ENCODE data around the gene MORN1.

Gene MORN1

DNA sequence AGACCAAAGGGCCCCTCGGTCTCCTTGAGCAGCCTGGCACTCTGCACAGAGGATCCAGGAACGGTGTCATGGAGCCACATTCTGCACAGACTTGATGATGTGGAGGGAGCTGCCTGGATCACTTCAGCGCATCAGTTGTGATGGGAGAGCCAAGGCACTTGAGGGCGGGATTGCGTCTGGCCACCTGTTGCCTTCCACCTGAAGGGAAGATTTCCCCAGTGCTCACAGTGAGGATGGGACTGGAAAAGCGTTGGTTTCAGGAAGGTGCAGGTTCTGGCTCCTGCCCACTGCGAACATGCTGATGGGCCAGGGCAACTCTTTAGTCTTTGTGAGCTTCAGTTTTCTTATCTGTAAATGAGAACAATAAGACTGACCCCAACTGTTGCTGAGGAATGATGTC lies 2.9 kb upstream of the MORN1 start:
- peaks cover 5% of the 10 kb centered on the region for H3K4me1 ChIP-seq
- H3K9ac ChIP-seq, result no peak overlapping the region
- TF ChIP-seq, protein P1, sequence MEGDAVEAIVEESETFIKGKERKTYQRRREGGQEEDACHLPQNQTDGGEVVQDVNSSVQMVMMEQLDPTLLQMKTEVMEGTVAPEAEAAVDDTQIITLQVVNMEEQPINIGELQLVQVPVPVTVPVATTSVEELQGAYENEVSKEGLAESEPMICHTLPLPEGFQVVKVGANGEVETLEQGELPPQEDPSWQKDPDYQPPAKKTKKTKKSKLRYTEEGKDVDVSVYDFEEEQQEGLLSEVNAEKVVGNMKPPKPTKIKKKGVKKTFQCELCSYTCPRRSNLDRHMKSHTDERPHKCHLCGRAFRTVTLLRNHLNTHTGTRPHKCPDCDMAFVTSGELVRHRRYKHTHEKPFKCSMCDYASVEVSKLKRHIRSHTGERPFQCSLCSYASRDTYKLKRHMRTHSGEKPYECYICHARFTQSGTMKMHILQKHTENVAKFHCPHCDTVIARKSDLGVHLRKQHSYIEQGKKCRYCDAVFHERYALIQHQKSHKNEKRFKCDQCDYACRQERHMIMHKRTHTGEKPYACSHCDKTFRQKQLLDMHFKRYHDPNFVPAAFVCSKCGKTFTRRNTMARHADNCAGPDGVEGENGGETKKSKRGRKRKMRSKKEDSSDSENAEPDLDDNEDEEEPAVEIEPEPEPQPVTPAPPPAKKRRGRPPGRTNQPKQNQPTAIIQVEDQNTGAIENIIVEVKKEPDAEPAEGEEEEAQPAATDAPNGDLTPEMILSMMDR (IDR thresholded peaks at IDR 0.05), result no peak
- H3K36me3 ChIP-seq (ENCODE audit: control insufficient read depth, insufficient read depth, low read length), result no peaks in the 10 kb centered on the region
- no peak overlapping the region for H3K27ac ChIP-seq
- no peaks in the 10 kb centered on the region for H3K9me3 ChIP-seq (ENCODE audit: control insufficient read depth, low read length)
- no peak overlapping the region for H3K4me2 ChIP-seq (ENCODE audit: low read length)
- no peaks in the 10 kb centered on the region for H3K27me3 ChIP-seq (ENCODE audit: control insufficient read depth, insufficient read depth, low read length)
- peaks cover 21% of the 10 kb centered on the region for H3K79me2 ChIP-seq
- no peak overlapping the region for H2AFZ ChIP-seq
- no peak overlapping the region for H3K4me3 ChIP-seq (ENCODE audit: low read depth, low read length)

DNA sequence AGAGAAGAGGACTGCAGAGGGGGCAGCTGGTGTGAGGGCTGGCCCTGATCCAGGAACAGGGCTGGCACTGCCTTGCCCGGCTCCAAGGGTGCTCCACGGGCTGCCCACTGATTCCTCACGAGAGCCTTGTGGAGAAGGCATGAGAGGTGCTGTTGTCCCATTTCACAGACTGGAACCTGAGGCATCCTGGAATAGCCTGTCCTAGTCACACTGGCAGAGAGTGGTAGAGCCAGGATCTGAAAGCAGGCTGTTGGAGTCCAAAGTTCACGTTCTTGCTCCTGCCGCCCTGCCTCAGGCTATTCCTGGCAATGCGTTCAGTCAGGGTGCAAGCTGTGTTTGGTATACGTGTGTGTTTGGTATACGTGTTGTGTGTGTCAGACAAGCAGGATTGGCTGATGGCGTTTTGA lies 2.1 kb upstream of the MORN1 start:
- Histone ChIP-seq H3K36me3 (ENCODE audit: control insufficient read depth, insufficient read depth, low read length) (no peaks in the 10 kb centered on the region), H3K4me2 (ENCODE audit: low read length) (no peak overlapping the region), H3K9me3 (ENCODE audit: control insufficient read depth, low read length) (no peaks in the 10 kb centered on the region), H3K4me3 (ENCODE audit: low read depth, low read length) (no peak overlapping the region), H3K79me2 (peaks cover 21% of the 10 kb centered on the region), H3K4me1 (peaks cover 5% of the 10 kb centered on the region), H3K27ac (no peak overlapping the region), H3K27me3 (ENCODE audit: control insufficient read depth, insufficient read depth, low read length) (no peaks in the 10 kb centered on the region), H2AFZ (no peak overlapping the region), H3K9ac (no peak overlapping the region)
- TF ChIP-seq, protein P1 (IDR thresholded peaks at IDR 0.05), result no peak

DNA sequence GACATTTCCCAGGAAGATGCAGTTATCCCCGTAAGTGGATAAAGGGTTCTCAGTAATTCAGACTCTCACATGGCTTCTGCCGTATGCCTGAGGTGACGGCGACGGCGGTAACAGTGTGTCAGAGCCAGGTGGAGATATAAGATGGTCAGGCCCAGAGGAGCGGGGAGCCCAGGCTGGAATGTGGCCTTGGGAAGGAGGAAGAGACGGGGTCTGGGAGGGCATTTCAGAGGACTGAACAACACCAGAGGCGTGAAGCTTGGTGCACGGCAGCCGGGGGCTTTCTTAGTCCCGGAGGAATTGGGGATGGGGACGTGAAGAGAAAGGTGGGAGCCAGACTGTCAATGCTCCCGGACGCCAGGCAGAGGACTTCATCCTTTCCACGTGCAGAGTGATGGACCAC lies 1.3 kb upstream of the MORN1 start:
- Histone ChIP-seq H3K9ac (no peak overlapping the region), H3K79me2 (peaks cover 21% of the 10 kb centered on the region), H3K9me3 (ENCODE audit: control insufficient read depth, low read length) (no peaks in the 10 kb centered on the region), H2AFZ (no peak overlapping the region), H3K27me3 (ENCODE audit: control insufficient read depth, insufficient read depth, low read length) (no peaks in the 10 kb centered on the region), H3K4me3 (ENCODE audit: low read depth, low read length) (peak overlapping the region; percentile 63), H3K36me3 (ENCODE audit: control insufficient read depth, insufficient read depth, low read length) (no peaks in the 10 kb centered on the region), H3K4me1 (peaks cover 5% of the 10 kb centered on the region), H3K4me2 (ENCODE audit: low read length) (peak overlapping the region; percentile 64), H3K27ac (no peak overlapping the region)
- TF ChIP-seq, protein P1 (IDR thresholded peaks at IDR 0.05), result no peak

DNA sequence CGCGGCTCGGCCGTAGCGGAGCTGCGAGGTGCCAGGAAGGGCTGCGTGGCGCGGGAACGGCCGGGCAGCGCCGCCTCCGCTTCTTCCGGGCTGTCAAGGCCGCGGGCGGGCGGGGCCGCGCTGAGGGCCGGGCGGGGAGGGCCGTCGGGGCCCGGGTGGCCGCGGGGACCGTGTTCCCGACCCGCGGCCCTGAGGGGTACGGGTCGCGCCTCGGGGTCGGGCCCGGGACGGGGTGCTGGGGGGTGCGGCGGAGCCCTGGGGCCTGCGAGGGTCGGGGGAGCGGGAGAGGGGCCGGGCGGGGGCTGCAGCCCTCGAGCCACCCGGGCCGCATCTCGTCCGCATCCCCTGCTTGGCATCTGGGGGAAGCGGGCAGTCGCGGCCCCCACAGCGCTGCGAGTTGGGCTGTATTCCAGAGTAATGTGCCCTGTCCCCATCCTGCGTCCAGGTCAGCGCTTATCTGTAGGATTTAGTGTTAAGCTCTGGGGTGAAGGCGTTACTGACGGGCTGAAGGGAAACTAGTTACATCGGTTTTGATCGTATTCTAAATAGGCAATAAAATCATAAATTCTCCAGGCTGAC lies 666 bp upstream of the MORN1 start:
- Histone ChIP-seq H3K79me2 (peaks cover 21% of the 10 kb centered on the region), H3K4me2 (ENCODE audit: low read length) (peak overlapping the region; percentile 64), H3K27ac (peak overlapping the region; percentile 39), H3K9me3 (ENCODE audit: control insufficient read depth, low read length) (no peaks in the 10 kb centered on the region), H3K4me3 (ENCODE audit: low read depth, low read length) (peak overlapping the region; percentile 63), H3K36me3 (ENCODE audit: control insufficient read depth, insufficient read depth, low read length) (no peaks in the 10 kb centered on the region), H2AFZ (no peak overlapping the region), H3K27me3 (ENCODE audit: control insufficient read depth, insufficient read depth, low read length) (no peaks in the 10 kb centered on the region), H3K4me1 (peaks cover 5% of the 10 kb centered on the region), H3K9ac (peak overlapping the region; percentile 19)
- TF ChIP-seq, protein P1 (IDR thresholded peaks at IDR 0.05), result no peak

DNA sequence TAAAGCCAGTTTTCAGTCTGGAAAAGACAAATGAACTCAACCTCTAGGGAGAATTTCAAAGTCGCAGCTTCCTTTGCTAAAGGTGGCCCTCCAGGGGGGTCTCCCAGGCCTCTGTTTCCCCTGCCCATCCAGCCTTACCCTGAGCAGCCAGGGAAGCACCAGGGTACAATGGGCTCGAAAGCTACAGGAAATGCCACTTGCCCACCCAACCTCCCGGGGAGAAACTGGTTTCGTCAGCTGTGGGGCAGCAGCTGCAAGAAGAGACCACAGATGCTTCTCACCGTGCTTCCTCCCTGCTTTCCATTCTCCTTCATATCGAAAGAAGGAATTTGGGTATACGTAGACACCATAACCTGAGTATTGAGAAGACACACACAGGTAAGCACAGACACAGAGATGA lies 1.7 kb downstream of the MORN1 start:
- H3K9ac ChIP-seq, result no peak overlapping the region
- H2AFZ ChIP-seq, result no peak overlapping the region
- no peaks in the 10 kb centered on the region for H3K36me3 ChIP-seq (ENCODE audit: control insufficient read depth, insufficient read depth, low read length)
- no peaks in the 10 kb centered on the region for H3K9me3 ChIP-seq (ENCODE audit: control insufficient read depth, low read length)
- H3K4me2 ChIP-seq (ENCODE audit: low read length), result no peak overlapping the region
- H3K27me3 ChIP-seq (ENCODE audit: control insufficient read depth, insufficient read depth, low read length), result no peaks in the 10 kb centered on the region
- TF ChIP-seq, protein P1 (IDR thresholded peaks at IDR 0.05), result no peak
- no peak overlapping the region for H3K4me3 ChIP-seq (ENCODE audit: low read depth, low read length)
- H3K79me2 ChIP-seq, result peaks cover 21% of the 10 kb centered on the region
- H3K27ac ChIP-seq, result no peak overlapping the region
- H3K4me1 ChIP-seq, result peaks cover 5% of the 10 kb centered on the region

Measured in parathyroid adenoma (tissue), 2 donors.